ENCODE measurements around the gene APEH. TPM values are rescaled to one million over a fixed set of nuclear protein-coding genes. Genes with fewer than 3 reads are reported as not detected.

Gene APEH
- total and polyA plus RNA-seq, 9 of the 15 experiments (the other 6 are each of a cell fraction or from before 2014, with no cell fraction given) = 70.9 to 177 (median 117) TPM

- no peak for TF ChIP-seq PRDM10 (IDR thresholded peaks at IDR 0.05; ENCODE audit: partially characterized antibody)
- TF ChIP-seq CEBPZ (IDR thresholded peaks at IDR 0.05; ENCODE audit: borderline replicate concordance, low read depth, low read length) = no peak
- TF ChIP-seq MCM3 (IDR thresholded peaks at IDR 0.05) = no peak
- no peak for TF ChIP-seq PHF21A (IDR thresholded peaks at IDR 0.05; ENCODE audit: borderline replicate concordance, low read depth)
- no peak for TF ChIP-seq XRCC5 (IDR thresholded peaks at IDR 0.05; ENCODE audit: low read depth, low read length)
- TF ChIP-seq, protein P1, sequence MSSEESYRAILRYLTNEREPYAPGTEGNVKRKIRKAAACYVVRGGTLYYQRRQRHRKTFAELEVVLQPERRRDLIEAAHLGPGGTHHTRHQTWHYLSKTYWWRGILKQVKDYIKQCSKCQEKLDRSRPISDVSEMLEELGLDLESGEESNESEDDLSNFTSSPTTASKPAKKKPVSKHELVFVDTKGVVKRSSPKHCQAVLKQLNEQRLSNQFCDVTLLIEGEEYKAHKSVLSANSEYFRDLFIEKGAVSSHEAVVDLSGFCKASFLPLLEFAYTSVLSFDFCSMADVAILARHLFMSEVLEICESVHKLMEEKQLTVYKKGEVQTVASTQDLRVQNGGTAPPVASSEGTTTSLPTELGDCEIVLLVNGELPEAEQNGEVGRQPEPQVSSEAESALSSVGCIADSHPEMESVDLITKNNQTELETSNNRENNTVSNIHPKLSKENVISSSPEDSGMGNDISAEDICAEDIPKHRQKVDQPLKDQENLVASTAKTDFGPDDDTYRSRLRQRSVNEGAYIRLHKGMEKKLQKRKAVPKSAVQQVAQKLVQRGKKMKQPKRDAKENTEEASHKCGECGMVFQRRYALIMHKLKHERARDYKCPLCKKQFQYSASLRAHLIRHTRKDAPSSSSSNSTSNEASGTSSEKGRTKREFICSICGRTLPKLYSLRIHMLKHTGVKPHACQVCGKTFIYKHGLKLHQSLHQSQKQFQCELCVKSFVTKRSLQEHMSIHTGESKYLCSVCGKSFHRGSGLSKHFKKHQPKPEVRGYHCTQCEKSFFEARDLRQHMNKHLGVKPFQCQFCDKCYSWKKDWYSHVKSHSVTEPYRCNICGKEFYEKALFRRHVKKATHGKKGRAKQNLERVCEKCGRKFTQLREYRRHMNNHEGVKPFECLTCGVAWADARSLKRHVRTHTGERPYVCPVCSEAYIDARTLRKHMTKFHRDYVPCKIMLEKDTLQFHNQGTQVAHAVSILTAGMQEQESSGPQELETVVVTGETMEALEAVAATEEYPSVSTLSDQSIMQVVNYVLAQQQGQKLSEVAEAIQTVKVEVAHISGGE (CRISPR knock-in tag; IDR thresholded peaks at IDR 0.05) = peak; percentile 64 to 97 (median 87); a peak in 5 of 6 replicates
- TF ChIP-seq TAF1 (IDR thresholded peaks at IDR 0.05; ENCODE audit: control insufficient read depth, extremely low read depth, insufficient read depth, low read length, severe bottlenecking) = no peak
- no peak for TF ChIP-seq RBM15 (IDR thresholded peaks at IDR 0.05; ENCODE audit: insufficient read depth, low read length)
- TF ChIP-seq ZNF586 (CRISPR knock-in tag; conservative IDR thresholded peaks at IDR 0.05) = no peak
These were observed 15.1 kb downstream of the APEH start, which contains the start of the genes MST1 and RNF123 (continued) for GRCh38 chr3:49689046-49689907.
